ENCODE measurements around the gene KRT6C.
A peak's percentile ranks its signal among the peaks of the same experiment; 100 is the strongest.

KRT6C gene

DNA sequence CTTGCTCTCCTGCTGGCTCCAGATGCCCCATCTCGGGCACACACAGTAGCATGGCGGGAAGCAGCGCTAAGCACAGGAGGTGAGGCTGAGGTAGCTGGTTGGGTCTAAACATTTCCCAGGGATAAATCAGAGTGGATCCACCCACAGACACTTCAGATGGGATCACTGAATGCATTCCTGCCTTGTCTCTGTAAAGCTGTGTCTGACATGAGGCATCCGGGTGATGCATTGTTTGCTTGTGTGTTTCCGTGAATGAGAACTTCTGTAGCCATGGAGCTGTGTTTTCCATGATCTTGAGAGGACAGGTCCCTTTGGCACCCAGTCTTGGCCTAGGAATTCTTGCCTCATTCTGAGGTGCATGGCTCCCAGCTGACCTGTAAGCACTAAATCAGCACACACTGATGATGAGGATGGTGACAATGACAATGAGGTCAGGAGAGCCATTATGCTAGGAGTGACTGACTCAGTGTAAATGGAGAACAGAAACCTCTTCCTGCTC is 32.7 kb downstream of the KRT6C start:
- TF ChIP-seq, protein P1, sequence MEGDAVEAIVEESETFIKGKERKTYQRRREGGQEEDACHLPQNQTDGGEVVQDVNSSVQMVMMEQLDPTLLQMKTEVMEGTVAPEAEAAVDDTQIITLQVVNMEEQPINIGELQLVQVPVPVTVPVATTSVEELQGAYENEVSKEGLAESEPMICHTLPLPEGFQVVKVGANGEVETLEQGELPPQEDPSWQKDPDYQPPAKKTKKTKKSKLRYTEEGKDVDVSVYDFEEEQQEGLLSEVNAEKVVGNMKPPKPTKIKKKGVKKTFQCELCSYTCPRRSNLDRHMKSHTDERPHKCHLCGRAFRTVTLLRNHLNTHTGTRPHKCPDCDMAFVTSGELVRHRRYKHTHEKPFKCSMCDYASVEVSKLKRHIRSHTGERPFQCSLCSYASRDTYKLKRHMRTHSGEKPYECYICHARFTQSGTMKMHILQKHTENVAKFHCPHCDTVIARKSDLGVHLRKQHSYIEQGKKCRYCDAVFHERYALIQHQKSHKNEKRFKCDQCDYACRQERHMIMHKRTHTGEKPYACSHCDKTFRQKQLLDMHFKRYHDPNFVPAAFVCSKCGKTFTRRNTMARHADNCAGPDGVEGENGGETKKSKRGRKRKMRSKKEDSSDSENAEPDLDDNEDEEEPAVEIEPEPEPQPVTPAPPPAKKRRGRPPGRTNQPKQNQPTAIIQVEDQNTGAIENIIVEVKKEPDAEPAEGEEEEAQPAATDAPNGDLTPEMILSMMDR (IDR thresholded peaks at IDR 0.05; ENCODE audit: low read depth, low read length): no peak
- in situ Hi-C loops (cut with HindIII; ENCODE audit: low sequenced_read_pairs): no loop called here
- DNase-seq (ENCODE audit: low read depth, low spot score): peak; percentile 33
- no peak overlapping the region for H3K4me3 ChIP-seq (ENCODE audit: low read depth, low read length)

DNA sequence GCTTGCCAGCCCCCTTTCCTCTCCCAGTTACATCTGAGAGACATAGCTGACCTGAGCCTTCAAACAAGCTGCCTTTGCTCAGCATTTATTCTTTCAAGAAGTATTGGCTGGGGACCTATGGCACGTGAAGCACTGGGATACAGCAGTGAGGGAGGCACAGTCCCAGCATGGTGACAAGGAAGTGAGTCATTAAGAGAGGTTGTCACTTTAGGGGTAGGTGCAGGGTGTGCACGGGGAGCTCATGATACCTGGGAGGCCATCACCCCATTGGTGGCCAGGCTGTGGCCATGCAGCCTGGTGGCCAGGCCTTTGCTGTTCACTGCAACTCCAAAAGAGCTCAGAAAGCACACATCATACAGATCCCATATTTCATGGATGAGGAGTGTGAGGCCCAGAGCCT is 33.8 kb downstream of the KRT6C start:
- no peak for DNase-seq (ENCODE audit: low read depth, low spot score)
- in situ Hi-C loops (cut with HindIII; ENCODE audit: low sequenced_read_pairs): no loop called here
- TF ChIP-seq, protein P1 (IDR thresholded peaks at IDR 0.05; ENCODE audit: low read depth, low read length): no peak
- H3K4me3 ChIP-seq (ENCODE audit: low read depth, low read length): no peak overlapping the region

DNA sequence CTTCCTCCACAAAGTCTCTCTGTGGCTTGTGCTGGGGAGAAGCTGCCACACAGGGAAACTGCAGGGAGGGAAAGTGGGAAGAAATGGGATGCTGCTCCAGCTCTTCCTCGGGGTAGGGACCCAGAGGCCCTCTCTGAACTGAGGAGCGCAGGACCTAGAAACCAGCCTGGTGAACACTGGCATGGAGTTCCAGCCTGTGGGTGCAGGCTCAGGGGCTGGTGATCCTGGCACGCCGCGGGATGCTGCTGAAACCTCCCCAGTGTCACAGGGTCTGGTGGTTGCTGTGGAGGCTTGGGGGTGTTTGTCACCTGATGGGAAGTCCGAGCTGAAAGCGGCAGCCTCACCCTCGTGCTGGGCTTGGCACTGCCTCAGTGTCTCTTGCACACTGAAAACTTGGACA is 34.2 kb downstream of the KRT6C start:
- no peak for DNase-seq (ENCODE audit: low read depth, low spot score)
- no peak overlapping the region for H3K4me3 ChIP-seq (ENCODE audit: low read depth, low read length)
- TF ChIP-seq, protein P1 (IDR thresholded peaks at IDR 0.05; ENCODE audit: low read depth, low read length): no peak
- in situ Hi-C loops (cut with HindIII; ENCODE audit: low sequenced_read_pairs): no loop called here

DNA sequence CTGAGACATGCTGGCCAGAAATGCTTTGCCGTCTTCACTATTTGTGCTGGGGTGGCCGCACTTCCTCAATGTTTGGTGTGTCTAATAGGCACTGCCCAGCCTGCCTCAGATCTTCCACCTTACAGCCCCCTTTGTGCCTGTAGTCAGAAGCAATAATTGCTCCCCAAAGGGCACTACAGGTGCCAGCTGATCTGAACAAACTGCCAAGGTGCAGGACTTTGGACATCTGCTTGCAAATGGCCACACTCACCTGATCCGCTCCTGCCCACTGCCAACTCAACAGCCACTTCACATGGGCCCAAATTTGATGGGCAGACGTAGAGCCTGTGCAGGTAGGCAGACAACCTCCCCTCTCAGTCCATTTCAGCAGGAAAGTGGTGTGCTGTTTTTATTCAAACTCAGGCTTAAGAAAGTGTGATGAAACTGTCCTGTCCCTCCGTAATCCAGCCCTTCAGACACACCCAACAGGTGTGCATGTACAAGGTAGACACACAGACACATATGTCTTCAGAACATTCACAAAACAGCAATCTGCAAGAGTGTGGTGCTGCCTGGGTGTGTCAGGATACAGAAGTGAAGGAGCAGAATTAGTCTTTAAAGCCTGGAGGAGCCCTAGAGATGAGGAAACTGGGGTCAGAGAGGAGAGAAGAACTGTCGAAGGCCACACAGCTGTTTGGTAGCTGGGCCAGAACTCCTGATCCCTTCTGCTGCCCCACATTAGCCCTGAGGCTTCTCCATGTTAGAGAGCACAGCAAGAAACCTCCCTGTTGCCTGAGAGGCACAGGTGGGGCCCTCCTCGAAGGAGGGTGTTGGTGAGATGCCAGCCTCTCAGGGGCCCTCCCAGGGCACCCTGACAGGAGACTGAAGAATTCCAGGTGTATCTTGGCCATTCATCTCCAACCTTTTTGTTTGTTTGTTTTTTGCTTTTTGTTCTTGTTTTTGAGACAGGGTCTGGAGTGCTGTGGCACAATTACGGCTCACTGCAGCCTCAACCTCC is 35.0 kb downstream of the KRT6C start:
- TF ChIP-seq, protein P1 (IDR thresholded peaks at IDR 0.05; ENCODE audit: low read depth, low read length): no peak
- H3K4me3 ChIP-seq (ENCODE audit: low read depth, low read length): no peak overlapping the region
- no peak for DNase-seq (ENCODE audit: low read depth, low spot score)
- in situ Hi-C loops (cut with HindIII; ENCODE audit: low sequenced_read_pairs): no loop called here

DNA sequence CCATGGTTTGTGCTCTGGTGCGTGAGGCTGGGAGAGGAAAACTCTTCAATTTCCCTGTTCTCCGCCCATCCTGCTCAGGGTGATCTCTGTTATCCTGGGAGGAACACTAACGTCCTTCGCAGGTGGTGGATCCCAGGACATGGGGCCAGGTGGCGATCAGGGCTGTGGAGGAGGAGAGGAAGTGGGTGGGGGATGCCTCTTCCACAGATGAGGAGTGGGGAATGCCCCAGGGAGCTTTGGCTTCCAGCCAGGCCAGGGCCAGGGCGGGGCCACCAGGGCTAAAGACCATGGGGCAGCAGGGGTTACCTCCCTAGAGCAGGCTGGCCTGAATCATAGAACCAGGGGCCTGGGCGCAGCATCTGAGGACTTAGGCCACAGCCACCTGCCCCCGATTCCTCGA is 36.1 kb downstream of the KRT6C start:
- in situ Hi-C loops (cut with HindIII; ENCODE audit: low sequenced_read_pairs): no loop called here
- TF ChIP-seq, protein P1 (IDR thresholded peaks at IDR 0.05; ENCODE audit: low read depth, low read length): no peak
- DNase-seq (ENCODE audit: low read depth, low spot score): no peak
- H3K4me3 ChIP-seq (ENCODE audit: low read depth, low read length): no peak overlapping the region

DNA sequence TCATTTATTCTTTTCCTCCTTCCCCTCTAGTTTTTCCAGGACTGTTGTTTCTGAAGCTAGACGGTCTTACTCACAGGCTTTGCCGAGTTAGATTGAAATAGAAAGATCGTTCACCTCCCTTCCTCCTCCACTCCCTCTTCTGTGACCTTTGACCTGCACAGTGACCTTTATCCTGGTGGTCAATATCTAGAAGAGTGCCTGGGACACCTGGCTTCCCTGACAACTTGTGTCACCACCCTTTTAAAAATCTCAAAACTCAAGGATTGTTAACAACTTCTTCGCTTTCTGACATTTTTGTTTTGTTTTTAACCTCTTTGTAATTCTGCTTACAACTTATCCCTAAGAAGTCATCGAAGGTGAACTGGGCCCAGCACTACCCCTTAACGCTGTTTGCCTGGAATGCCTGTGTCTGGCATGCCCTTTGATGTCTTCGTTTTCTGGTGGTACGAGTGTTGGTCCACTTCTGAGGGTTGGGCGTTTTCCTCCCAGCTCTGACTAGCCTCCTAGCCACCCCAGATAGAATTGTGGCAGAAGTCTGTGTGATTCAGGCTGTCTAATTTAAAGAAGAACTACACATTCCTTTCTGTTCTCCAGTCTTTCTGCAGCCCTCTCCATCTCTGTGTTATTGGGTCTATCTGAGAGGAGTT is 36.7 kb downstream of the KRT6C start:
- TF ChIP-seq, protein P1 (IDR thresholded peaks at IDR 0.05; ENCODE audit: low read depth, low read length): no peak
- H3K4me3 ChIP-seq (ENCODE audit: low read depth, low read length): no peak overlapping the region
- no peak for DNase-seq (ENCODE audit: low read depth, low spot score)
- in situ Hi-C loops (cut with HindIII; ENCODE audit: low sequenced_read_pairs): no loop called here
